GM19324 (cell line): Measurements from ENCODE around the gene ABCF3.
A peak's percentile ranks its signal among the peaks of the same experiment; 100 is the strongest.

Experiments used
- ATAC-seq: cut with Tn5 transposase; IDR thresholded peaks from one replicate; pipeline ENCODE4 v1.9.1; 2021; ENCODE audit warnings: mild to moderate bottlenecking, moderate library complexity; ENCODE audit not compliant: unreplicated experiment, low FRiP score

Gene ABCF3

GRCh38 chr3:184184546-184185230 is 1.3 kb upstream of the ABCF3 start:
- ATAC-seq: no peak

- ATAC-seq: peak; percentile 94
Observed at GRCh38 chr3:184185461-184186183, 377 bp upstream of the ABCF3 start.

- no peak for ATAC-seq
Observed at GRCh38 chr3:184186902-184187207, 856 bp downstream of the ABCF3 start.

GRCh38 chr3:184188080-184188479 is 2.1 kb downstream of the ABCF3 start:
- ATAC-seq: no peak

GRCh38 chr3:184189421-184189820 is 3.4 kb downstream of the ABCF3 start:
- no peak for ATAC-seq

GRCh38 chr3:184192889-184193288 is 6.9 kb downstream of the ABCF3 start:
- no peak for ATAC-seq

- ATAC-seq: no peak
Observed at GRCh38 chr3:184193991-184194539, 8.1 kb downstream of the ABCF3 start.

GRCh38 chr3:184196536-184196935 is 10.5 kb downstream of the ABCF3 start:
- ATAC-seq: no peak

- ATAC-seq: no peak
Observed at GRCh38 chr3:184198509-184198908, 12.5 kb downstream of the ABCF3 start.

- no peak for ATAC-seq
Observed at GRCh38 chr3:184200825-184201224, 14.8 kb downstream of the ABCF3 start.

- no peak for ATAC-seq
Observed at GRCh38 chr3:184203526-184203925, 17.5 kb downstream of the ABCF3 start.

- ATAC-seq: no peak
Observed at GRCh38 chr3:184209146-184209923, 23.3 kb downstream of the ABCF3 start.

GRCh38 chr3:184211297-184211696 is 25.3 kb downstream of the ABCF3 start:
- no peak for ATAC-seq

GRCh38 chr3:184211718-184212117 is 25.7 kb downstream of the ABCF3 start:
- no peak for ATAC-seq

GRCh38 chr3:184218814-184219213 is 32.8 kb downstream of the ABCF3 start:
- ATAC-seq: no peak

- no peak for ATAC-seq
Observed at GRCh38 chr3:184222521-184222920, 36.5 kb downstream of the ABCF3 start.

- no peak for ATAC-seq
Observed at GRCh38 chr3:184223946-184224345, 37.9 kb downstream of the ABCF3 start.

GRCh38 chr3:184227481-184227935 is 41.5 kb downstream of the ABCF3 start:
- no peak for ATAC-seq

GRCh38 chr3:184228376-184229137 is 42.6 kb downstream of the ABCF3 start:
- ATAC-seq: no peak

- peak; percentile 84 for ATAC-seq
Observed at GRCh38 chr3:184229394-184230080, 43.5 kb downstream of the ABCF3 start, which contains the start of gene VWA5B2. Gene VWA5B2, plus strand, starts transcription at chr3:184229585. Its CDS starts 944 bp downstream, at chr3:184230529.
